ELF-1 (cell line): Measurements from ENCODE around the gene MTSS2.

Source experiments
- DNase-seq: peaks from one replicate; pipeline ENCODE4 v3.0.0-alpha.2; 2016; ENCODE audit warnings: low read depth, low spot score

Gene MTSS2

GRCh38 chr16:70715055-70715858 lies 29.4 kb upstream of the MTSS2 start:
- DNase-seq, result peak; percentile 79

- no peak for DNase-seq
These were observed 28.8 kb upstream of the MTSS2 start for GRCh38 chr16:70714581-70715054.

- DNase-seq, result no peak
These were observed 28.0 kb upstream of the MTSS2 start for GRCh38 chr16:70713824-70714223.

GRCh38 chr16:70713342-70713741 lies 27.5 kb upstream of the MTSS2 start:
- DNase-seq, result peak; percentile 77

GRCh38 chr16:70712942-70713341 lies 27.1 kb upstream of the MTSS2 start:
- peak; percentile 56 for DNase-seq

GRCh38 chr16:70712359-70712758 lies 26.5 kb upstream of the MTSS2 start:
- DNase-seq, result no peak

- DNase-seq, result no peak
These were observed 25.6 kb upstream of the MTSS2 start for GRCh38 chr16:70711211-70712031.

- DNase-seq, result no peak
These were observed 24.8 kb upstream of the MTSS2 start for GRCh38 chr16:70710422-70711210.

- DNase-seq, result no peak
These were observed 24.1 kb upstream of the MTSS2 start for GRCh38 chr16:70709942-70710341.

- no peak for DNase-seq
These were observed 23.6 kb upstream of the MTSS2 start for GRCh38 chr16:70709457-70709856.

- DNase-seq, result no peak
These were observed 22.8 kb upstream of the MTSS2 start for GRCh38 chr16:70708366-70709246.

- no peak for DNase-seq
These were observed 21.2 kb upstream of the MTSS2 start for GRCh38 chr16:70706948-70707465.

- DNase-seq, result no peak
These were observed 19.2 kb upstream of the MTSS2 start for GRCh38 chr16:70705056-70705455.

GRCh38 chr16:70704586-70704985 lies 18.7 kb upstream of the MTSS2 start:
- no peak for DNase-seq

GRCh38 chr16:70703835-70704381 lies 18.1 kb upstream of the MTSS2 start:
- no peak for DNase-seq

GRCh38 chr16:70703041-70703834 lies 17.4 kb upstream of the MTSS2 start:
- peak; percentile 89 for DNase-seq

GRCh38 chr16:70702624-70703023 lies 16.8 kb upstream of the MTSS2 start:
- DNase-seq, result no peak

GRCh38 chr16:70701998-70702397 lies 16.1 kb upstream of the MTSS2 start:
- DNase-seq, result no peak

GRCh38 chr16:70701596-70701995 lies 15.7 kb upstream of the MTSS2 start:
- no peak for DNase-seq

GRCh38 chr16:70701036-70701435 lies 15.2 kb upstream of the MTSS2 start:
- no peak for DNase-seq
